GM12878 (cell line): ENCODE data around the gene SLC24A4. TPM values are rescaled to one million over a fixed set of nuclear protein-coding genes. Genes with fewer than 3 reads are reported as not detected.

Experiments
- ETV6 ChIP-seq, 2 experiments: fragments of 450-650 bp in 1 of 2; IDR thresholded peaks in 1 of 2; conservative IDR thresholded peaks in 1 of 2; 2 replicates each; pipeline ENCODE4 v1.6.1; 2014; ENCODE audit warnings: antibody characterized with exemption in 1 of 2, borderline replicate concordance in 1 of 2, low read depth in 1 of 2, mild to moderate bottlenecking in 1 of 2, moderate library complexity in 1 of 2
- FOXK2 ChIP-seq: fragments of 450-650 bp; IDR thresholded peaks from 2 replicates; pipeline ENCODE4 v1.6.1; 2017; ENCODE audit warnings: mild to moderate bottlenecking, moderate library complexity
- GABPA ChIP-seq: IDR thresholded peaks from 2 replicates; pipeline ENCODE4 v1.6.1; 2014; ENCODE audit warnings: antibody characterized with exemption, low read depth, mild to moderate bottlenecking, inconsistent platforms
- HDAC6 ChIP-seq: fragments of 200-600 bp; sonication (generic); IDR thresholded peaks from one replicate; pipeline ENCODE4 v1.8.0; 2017; ENCODE audit warnings: antibody characterized with exemption; ENCODE audit not compliant: unreplicated experiment
- IRF4 ChIP-seq: IDR thresholded peaks from 2 replicates; pipeline ENCODE4 v1.6.1; 2011; ENCODE audit warnings: low read depth, low read length
- JUNB ChIP-seq: IDR thresholded peaks from 2 replicates; pipeline ENCODE4 v1.6.1; 2016; ENCODE audit warnings: antibody characterized with exemption, mild to moderate bottlenecking
- JUND ChIP-seq: IDR thresholded peaks from 2 replicates; pipeline ENCODE4 v1.6.1; 2012; ENCODE audit warnings: low read depth, mild to moderate bottlenecking, low read length, improper control_type of control experiment, moderate library complexity
- MEF2A ChIP-seq: IDR thresholded peaks from 2 replicates; pipeline ENCODE4 v1.6.1; 2011; ENCODE audit warnings: low read depth, mild to moderate bottlenecking, low read length, moderate library complexity; ENCODE audit not compliant: insufficient read depth
- MXI1 ChIP-seq: fragments of 150-350 bp; IDR thresholded peaks from 2 replicates; pipeline ENCODE4 v1.6.1; 2011; ENCODE audit warnings: low read depth, mild to moderate bottlenecking, inconsistent platforms, low read length, improper control_type of control experiment
- NFIC ChIP-seq: IDR thresholded peaks from 2 replicates; pipeline ENCODE4 v1.6.1; 2012; ENCODE audit warnings: low read depth, mild to moderate bottlenecking, inconsistent platforms, low read length, moderate library complexity
- NFYB ChIP-seq: IDR thresholded peaks from 2 replicates; pipeline ENCODE4 v1.6.1; 2011; ENCODE audit warnings: low read depth, mild to moderate bottlenecking, low read length, improper control_type of control experiment, moderate library complexity; ENCODE audit not compliant: insufficient read depth
- SIN3A ChIP-seq: IDR thresholded peaks from 2 replicates; pipeline ENCODE4 v1.6.1; 2012; ENCODE audit warnings: low read depth, low read length, improper control_type of control experiment
- SMAD1 ChIP-seq: fragments of 450-650 bp; IDR thresholded peaks from 2 replicates; pipeline ENCODE4 v1.6.1; 2018; ENCODE audit warnings: mild to moderate bottlenecking, low read depth; ENCODE audit not compliant: partially characterized antibody
- SMAD5 ChIP-seq: IDR thresholded peaks from 2 replicates; pipeline ENCODE4 v1.6.1; 2016; ENCODE audit warnings: antibody characterized with exemption, low read depth
- SP1 ChIP-seq: IDR thresholded peaks from one replicate; pipeline ENCODE4 v1.6.1; 2011; ENCODE audit warnings: low read depth, low read length
- SREBF2 ChIP-seq: IDR thresholded peaks from 2 replicates; pipeline ENCODE4 v1.6.1; 2012; ENCODE audit warnings: mild to moderate bottlenecking, low read length
- TCF12 ChIP-seq: IDR thresholded peaks from 2 replicates; pipeline ENCODE4 v1.6.1; 2011; ENCODE audit warnings: low read depth, mild to moderate bottlenecking, low read length
- polyA plus RNA-seq, 11 experiments: library from polyadenylated mRNA; depleted of rRNA in 4 of 11; unstranded in 6 of 11; stranded (reverse) in 5 of 11; fragments of >200 nt; fragmentation: Nextera tagmentation in 4 of 11; fragmentation: Illumina TruSeq in 1 of 11; extraction: Ambion mirVana in 4 of 11; extraction: Trizol in 1 of 11; gene quantifications; 1 replicate in 1 of 11; 2 replicates in 10 of 11; pipeline versions ENCODE4 v1.2.1 to v1.2.3, GENCODE V29; 2011 to 2016; ENCODE audit warnings: inconsistent platforms in 2 of 11, missing spikeins in 2 of 11, low read depth in 1 of 11
- total RNA-seq, 4 experiments: library from RNA; depleted of rRNA in 3 of 4; stranded (reverse); fragments of >200 nt in 3 of 4; fragmentation: Illumina TruSeq in 1 of 4; extraction: Trizol in 1 of 4; gene quantifications; 2 replicates each; pipeline versions ENCODE4 v1.2.1 to v1.2.3, GENCODE V29; 2013 to 2021
- TF ChIP-seq, protein P1 (sequence below): IDR thresholded peaks from 2 replicates; pipeline ENCODE4 v1.6.1; 2011; ENCODE audit warnings: borderline replicate concordance, low read depth, mild to moderate bottlenecking, moderate library complexity, mixed read lengths, low read length; ENCODE audit not compliant: insufficient read depth; ENCODE audit errors: extremely low read length
- TF ChIP-seq, protein P2 (sequence below): fragments of 450-650 bp; IDR thresholded peaks from 2 replicates; pipeline ENCODE4 v1.6.1; 2017; ENCODE audit warnings: antibody characterized with exemption, mild to moderate bottlenecking, moderate library complexity
- TF ChIP-seq, protein P3 (sequence below): fragments of 450-650 bp; IDR thresholded peaks from 2 replicates; pipeline ENCODE4 v1.6.1; 2017; ENCODE audit warnings: mild to moderate bottlenecking, moderate library complexity
- TF ChIP-seq, protein P4 (sequence below), 3 experiments: IDR thresholded peaks in 2 of 3; conservative IDR thresholded peaks in 1 of 3; 2 replicates each; pipeline ENCODE4 v1.5.1; 2011; ENCODE audit warnings: low read depth in 3 of 3, low read length in 3 of 3, mild to moderate bottlenecking in 3 of 3, control low read depth in 2 of 3, moderate library complexity in 2 of 3, inconsistent platforms in 1 of 3, mixed read lengths in 1 of 3; ENCODE audit not compliant: control insufficient read depth in 2 of 3, insufficient read depth in 1 of 3; ENCODE audit errors: extremely low read depth in 1 of 3

Gene SLC24A4
- total and polyA plus RNA-seq, 10 of the 15 experiments (the other 5 are each of a cell fraction or from before 2014, with no cell fraction given), result under 0.01 to 0.46 (median 0.04) TPM; not detected in 5

DNA sequence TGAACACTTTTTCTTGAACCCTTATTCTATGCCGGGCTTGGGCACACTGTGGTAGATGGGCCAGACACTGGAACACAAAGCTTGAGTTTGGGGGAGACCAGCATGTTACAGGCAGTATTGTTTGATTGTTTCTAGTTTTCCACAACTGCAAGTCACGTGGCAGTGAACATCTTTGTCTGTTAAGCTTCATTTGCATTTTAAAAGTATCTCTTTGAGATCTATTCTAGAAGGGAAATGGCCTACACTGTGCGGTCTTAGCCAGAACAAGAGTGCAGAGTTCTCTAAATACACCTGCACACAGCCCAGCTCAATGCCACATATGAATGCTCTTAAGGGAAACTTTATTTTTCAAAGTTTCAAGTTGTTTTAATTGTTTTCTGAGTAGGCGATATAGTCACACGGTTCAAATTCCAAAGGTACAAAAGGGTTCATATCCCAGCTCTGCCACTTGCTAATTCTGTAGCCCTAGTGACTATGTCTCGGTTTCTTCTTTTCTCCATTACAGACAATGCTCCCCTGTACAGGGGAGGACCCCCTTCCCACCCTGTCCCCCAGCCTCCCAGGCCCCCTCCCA lies 215.5 kb downstream of the SLC24A4 start (continued):
- TF ChIP-seq, protein P1, sequence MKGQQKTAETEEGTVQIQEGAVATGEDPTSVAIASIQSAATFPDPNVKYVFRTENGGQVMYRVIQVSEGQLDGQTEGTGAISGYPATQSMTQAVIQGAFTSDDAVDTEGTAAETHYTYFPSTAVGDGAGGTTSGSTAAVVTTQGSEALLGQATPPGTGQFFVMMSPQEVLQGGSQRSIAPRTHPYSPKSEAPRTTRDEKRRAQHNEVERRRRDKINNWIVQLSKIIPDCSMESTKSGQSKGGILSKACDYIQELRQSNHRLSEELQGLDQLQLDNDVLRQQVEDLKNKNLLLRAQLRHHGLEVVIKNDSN, result peak; percentile 38
- no peak for TF ChIP-seq JUNB
- no peak for TF ChIP-seq TCF12
- no peak for TF ChIP-seq SIN3A
- TF ChIP-seq, protein P2, sequence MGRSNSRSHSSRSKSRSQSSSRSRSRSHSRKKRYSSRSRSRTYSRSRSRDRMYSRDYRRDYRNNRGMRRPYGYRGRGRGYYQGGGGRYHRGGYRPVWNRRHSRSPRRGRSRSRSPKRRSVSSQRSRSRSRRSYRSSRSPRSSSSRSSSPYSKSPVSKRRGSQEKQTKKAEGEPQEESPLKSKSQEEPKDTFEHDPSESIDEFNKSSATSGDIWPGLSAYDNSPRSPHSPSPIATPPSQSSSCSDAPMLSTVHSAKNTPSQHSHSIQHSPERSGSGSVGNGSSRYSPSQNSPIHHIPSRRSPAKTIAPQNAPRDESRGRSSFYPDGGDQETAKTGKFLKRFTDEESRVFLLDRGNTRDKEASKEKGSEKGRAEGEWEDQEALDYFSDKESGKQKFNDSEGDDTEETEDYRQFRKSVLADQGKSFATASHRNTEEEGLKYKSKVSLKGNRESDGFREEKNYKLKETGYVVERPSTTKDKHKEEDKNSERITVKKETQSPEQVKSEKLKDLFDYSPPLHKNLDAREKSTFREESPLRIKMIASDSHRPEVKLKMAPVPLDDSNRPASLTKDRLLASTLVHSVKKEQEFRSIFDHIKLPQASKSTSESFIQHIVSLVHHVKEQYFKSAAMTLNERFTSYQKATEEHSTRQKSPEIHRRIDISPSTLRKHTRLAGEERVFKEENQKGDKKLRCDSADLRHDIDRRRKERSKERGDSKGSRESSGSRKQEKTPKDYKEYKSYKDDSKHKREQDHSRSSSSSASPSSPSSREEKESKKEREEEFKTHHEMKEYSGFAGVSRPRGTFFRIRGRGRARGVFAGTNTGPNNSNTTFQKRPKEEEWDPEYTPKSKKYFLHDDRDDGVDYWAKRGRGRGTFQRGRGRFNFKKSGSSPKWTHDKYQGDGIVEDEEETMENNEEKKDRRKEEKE, result no peak
- TF ChIP-seq ETV6 (conservative IDR thresholded peaks at IDR 0.05 in 1 of 2, IDR thresholded peaks at IDR 0.05 in 1 of 2; ENCODE audit: borderline replicate concordance in 1 of 2, low read depth in 1 of 2), result no peak
- no peak for TF ChIP-seq FOXK2
- peak; percentile 59; the same call in 1 of the 2 replicates for TF ChIP-seq MXI1
- no peak for TF ChIP-seq SMAD1
- no peak for TF ChIP-seq NFYB
- no peak for TF ChIP-seq NFIC
- TF ChIP-seq MEF2A, result 0 out of 2 replicates have a peak, but pooled peaks have one; percentile 23
- TF ChIP-seq SMAD5, result no peak
- TF ChIP-seq, protein P3, sequence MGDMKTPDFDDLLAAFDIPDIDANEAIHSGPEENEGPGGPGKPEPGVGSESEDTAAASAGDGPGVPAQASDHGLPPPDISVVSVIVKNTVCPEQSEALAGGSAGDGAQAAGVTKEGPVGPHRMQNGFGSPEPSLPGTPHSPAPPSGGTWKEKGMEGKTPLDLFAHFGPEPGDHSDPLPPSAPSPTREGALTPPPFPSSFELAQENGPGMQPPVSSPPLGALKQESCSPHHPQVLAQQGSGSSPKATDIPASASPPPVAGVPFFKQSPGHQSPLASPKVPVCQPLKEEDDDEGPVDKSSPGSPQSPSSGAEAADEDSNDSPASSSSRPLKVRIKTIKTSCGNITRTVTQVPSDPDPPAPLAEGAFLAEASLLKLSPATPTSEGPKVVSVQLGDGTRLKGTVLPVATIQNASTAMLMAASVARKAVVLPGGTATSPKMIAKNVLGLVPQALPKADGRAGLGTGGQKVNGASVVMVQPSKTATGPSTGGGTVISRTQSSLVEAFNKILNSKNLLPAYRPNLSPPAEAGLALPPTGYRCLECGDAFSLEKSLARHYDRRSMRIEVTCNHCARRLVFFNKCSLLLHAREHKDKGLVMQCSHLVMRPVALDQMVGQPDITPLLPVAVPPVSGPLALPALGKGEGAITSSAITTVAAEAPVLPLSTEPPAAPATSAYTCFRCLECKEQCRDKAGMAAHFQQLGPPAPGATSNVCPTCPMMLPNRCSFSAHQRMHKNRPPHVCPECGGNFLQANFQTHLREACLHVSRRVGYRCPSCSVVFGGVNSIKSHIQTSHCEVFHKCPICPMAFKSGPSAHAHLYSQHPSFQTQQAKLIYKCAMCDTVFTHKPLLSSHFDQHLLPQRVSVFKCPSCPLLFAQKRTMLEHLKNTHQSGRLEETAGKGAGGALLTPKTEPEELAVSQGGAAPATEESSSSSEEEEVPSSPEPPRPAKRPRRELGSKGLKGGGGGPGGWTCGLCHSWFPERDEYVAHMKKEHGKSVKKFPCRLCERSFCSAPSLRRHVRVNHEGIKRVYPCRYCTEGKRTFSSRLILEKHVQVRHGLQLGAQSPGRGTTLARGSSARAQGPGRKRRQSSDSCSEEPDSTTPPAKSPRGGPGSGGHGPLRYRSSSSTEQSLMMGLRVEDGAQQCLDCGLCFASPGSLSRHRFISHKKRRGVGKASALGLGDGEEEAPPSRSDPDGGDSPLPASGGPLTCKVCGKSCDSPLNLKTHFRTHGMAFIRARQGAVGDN, result peak; percentile 44; the same call in 1 of the 2 replicates
- no peak for TF ChIP-seq GABPA
- no peak for TF ChIP-seq IRF4
- TF ChIP-seq, protein P4, sequence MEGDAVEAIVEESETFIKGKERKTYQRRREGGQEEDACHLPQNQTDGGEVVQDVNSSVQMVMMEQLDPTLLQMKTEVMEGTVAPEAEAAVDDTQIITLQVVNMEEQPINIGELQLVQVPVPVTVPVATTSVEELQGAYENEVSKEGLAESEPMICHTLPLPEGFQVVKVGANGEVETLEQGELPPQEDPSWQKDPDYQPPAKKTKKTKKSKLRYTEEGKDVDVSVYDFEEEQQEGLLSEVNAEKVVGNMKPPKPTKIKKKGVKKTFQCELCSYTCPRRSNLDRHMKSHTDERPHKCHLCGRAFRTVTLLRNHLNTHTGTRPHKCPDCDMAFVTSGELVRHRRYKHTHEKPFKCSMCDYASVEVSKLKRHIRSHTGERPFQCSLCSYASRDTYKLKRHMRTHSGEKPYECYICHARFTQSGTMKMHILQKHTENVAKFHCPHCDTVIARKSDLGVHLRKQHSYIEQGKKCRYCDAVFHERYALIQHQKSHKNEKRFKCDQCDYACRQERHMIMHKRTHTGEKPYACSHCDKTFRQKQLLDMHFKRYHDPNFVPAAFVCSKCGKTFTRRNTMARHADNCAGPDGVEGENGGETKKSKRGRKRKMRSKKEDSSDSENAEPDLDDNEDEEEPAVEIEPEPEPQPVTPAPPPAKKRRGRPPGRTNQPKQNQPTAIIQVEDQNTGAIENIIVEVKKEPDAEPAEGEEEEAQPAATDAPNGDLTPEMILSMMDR (IDR thresholded peaks at IDR 0.05 in 2 of 3, conservative IDR thresholded peaks at IDR 0.05 in 1 of 3; ENCODE audit: control insufficient read depth in 2 of 3, extremely low read depth in 1 of 3, insufficient read depth in 1 of 3, low read depth in 3 of 3, low read length in 3 of 3), result no peak
- TF ChIP-seq HDAC6, result no peak
- TF ChIP-seq SREBF2, result no peak
- TF ChIP-seq JUND, result no peak
- TF ChIP-seq SP1, result no peak
